T-helper 2 cell treated with Interferon-gamma antibody and Interleukin-4, amounts not matched to agents 5 μg/mL and 100 μg/mL, for 36 hours (primary cell): ENCODE results near the gene SLX9.

Experiments
- DNase-seq: peaks from one replicate; pipeline ENCODE4 v3.0.0; 2021; ENCODE audit warnings: low spot score
- H3K27ac Mint-ChIP-seq: one replicate; pipeline ENCODE4 v1.8.0; 2021; ENCODE audit warnings: mild to moderate bottlenecking, mixed read lengths
- H3K27me3 Mint-ChIP-seq: one replicate; pipeline ENCODE4 v1.8.0; 2021; ENCODE audit warnings: low read depth, mixed read lengths
- H3K36me3 Mint-ChIP-seq: one replicate; pipeline ENCODE4 v1.8.0; 2021; ENCODE audit warnings: low read depth, mixed read lengths
- H3K4me1 Mint-ChIP-seq: one replicate; pipeline ENCODE4 v1.8.0; 2021; ENCODE audit warnings: low read depth, mixed read lengths
- H3K4me3 Mint-ChIP-seq: one replicate; pipeline ENCODE4 v1.8.0; 2022; ENCODE audit warnings: mild to moderate bottlenecking, moderate library complexity, mixed read lengths
- H3K9me3 Mint-ChIP-seq: one replicate; pipeline ENCODE4 v1.8.0; 2021; ENCODE audit warnings: mixed read lengths

SLX9 gene

DNA sequence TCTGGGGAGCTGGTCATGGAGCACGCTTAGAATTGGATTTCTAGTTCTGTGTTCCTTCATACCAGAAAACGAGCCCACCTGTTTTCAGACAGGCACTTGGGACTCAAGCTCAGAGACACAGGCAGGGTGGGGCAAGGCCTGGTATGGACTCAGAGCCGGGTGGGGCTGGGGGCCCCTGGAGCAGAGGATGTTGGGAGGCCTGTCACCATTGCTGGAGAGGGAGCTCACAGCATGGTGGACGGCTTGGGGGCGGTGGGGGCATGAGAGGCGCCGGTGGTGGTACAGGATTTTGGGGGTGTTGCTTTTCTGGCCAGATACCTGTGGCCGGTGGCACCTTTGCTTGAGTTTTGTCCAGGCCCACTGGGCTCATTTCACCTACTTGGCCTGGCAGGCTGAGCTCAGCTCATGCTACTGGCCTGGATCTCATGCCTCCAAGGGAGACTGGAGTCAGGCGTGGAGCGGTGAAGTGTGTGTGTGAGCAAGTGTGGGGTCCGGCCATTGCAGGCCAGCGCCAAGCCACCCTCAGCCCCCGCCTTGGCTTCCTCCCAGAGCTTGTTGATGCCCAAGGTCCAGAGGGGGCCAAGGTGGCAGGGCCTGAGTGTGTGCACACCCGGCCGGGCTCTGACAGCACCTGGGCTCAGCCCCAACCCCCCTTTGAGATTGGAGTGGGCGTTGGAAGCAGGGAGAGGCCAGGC, 8.7 kb downstream of the SLX9 start:
- Mint-ChIP-seq H3K27me3 (no peaks in the 10 kb centered on the region), H3K9me3 (no peaks in the 10 kb centered on the region), H3K4me3 (no peak overlapping the region), H3K27ac (no peak overlapping the region), H3K36me3 (peaks cover 19% of the 10 kb centered on the region), H3K4me1 (no peaks in the 10 kb centered on the region)
- DNase-seq, result no peak

- Mint-ChIP-seq H3K9me3 (no peaks in the 10 kb centered on the region), H3K4me1 (no peaks in the 10 kb centered on the region), H3K27ac (no peak overlapping the region), H3K36me3 (peaks cover 17% of the 10 kb centered on the region), H3K27me3 (no peaks in the 10 kb centered on the region), H3K4me3 (no peak overlapping the region)
- DNase-seq, result no peak
Measured at GRCh38 chr21:44949161-44949778, 9.4 kb downstream of the SLX9 start.

DNA sequence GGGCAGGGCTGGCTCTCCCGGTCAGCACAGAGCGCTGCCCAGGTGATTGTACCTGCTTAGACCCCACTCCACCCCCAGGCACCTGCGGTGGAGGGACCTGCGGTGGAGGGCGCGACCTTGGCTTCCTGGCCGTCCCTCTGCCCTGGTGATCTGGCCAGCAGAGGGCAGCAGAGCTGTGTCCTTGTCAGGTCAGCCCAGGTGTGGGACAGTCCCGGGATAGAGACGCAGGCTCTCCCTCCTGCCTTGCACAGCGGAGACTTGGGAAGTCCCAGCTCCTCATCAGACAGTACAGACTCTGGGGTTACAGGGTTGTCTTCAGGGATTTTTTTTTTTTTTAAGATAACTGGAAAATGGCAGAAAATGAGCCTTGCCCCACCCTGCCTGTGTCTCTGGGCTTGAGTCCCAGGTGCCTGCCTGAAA, 10.0 kb downstream of the SLX9 start:
- Mint-ChIP-seq H3K36me3 (peaks cover 13% of the 10 kb centered on the region), H3K27me3 (no peaks in the 10 kb centered on the region), H3K9me3 (no peaks in the 10 kb centered on the region), H3K4me1 (no peaks in the 10 kb centered on the region), H3K27ac (no peak overlapping the region), H3K4me3 (no peak overlapping the region)
- DNase-seq, result peak; percentile 67

DNA sequence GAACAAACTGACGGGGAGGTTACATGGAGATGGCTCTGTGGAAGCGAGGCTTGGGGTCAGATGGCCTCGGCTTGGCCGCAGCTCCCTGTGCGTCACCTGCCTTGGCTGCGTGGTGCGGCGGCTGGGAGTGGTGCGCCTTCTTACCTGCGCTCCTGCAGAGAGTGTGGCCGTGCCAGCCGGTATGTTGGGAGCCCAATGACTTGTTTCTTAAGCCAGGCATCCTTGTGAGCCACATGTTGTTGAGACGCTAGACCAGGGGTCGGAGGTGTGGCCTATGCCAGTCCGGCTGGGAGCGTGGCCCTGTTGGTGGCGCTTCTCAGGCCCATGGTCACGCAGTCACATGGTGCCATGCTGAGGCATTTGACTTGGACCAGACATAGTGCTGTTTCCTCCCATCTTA, 10.5 kb downstream of the SLX9 start:
- H3K4me3 Mint-ChIP-seq, result no peak overlapping the region
- no peaks in the 10 kb centered on the region for H3K27me3 Mint-ChIP-seq
- H3K4me1 Mint-ChIP-seq, result no peaks in the 10 kb centered on the region
- no peak overlapping the region for H3K27ac Mint-ChIP-seq
- H3K9me3 Mint-ChIP-seq, result no peaks in the 10 kb centered on the region
- peaks cover 10% of the 10 kb centered on the region for H3K36me3 Mint-ChIP-seq
- DNase-seq, result no peak

GRCh38 chr21:44951186-44951915, 11.5 kb downstream of the SLX9 start:
- Mint-ChIP-seq H3K9me3 (no peaks in the 10 kb centered on the region), H3K4me1 (no peaks in the 10 kb centered on the region), H3K36me3 (peaks cover 4% of the 10 kb centered on the region), H3K27me3 (no peaks in the 10 kb centered on the region), H3K27ac (no peak overlapping the region), H3K4me3 (no peak overlapping the region)
- DNase-seq, result no peak

DNA sequence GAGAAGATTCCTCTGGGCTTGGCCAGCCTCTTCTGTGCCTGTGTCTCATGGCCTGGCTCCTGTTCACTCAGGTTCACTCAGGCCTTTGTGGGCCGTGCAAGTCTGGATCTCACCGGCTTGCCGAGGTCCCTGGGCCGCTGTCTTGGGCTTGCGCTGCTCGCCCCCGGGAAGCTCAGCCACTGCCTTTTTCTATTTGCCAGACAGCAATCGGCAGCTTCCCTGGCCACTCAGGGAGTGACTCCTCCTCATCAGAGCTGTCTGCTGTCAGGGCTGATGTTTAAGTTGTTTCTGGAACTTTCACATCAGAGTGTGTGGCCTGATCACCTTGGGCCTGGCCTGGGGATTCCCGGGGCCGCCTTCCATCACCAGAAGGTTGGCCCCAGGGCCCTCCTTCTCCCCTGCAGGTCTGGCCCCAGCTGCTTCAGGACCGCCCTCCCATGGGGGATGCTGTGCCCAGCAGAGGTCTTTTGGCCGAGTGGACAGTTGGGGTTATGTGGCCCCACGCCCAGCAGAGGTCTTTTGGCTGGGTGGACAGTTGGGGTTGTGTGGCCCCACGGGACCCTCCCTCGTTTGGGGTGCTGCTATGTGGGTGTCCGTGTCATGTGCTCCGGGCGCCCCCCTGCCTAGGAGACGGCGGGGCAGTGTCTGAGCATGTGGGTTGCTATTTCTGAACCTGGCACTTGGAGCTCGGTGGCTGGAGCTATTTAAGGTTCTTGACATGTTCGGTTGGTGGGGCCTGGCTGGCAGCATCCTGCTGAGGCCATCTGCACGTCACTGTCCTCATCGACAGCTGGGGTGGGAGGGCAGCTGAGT, 12.5 kb downstream of the SLX9 start:
- peaks cover 5% of the 10 kb centered on the region for H3K36me3 Mint-ChIP-seq
- H3K9me3 Mint-ChIP-seq, result no peaks in the 10 kb centered on the region
- H3K27me3 Mint-ChIP-seq, result no peaks in the 10 kb centered on the region
- H3K4me1 Mint-ChIP-seq, result no peaks in the 10 kb centered on the region
- H3K4me3 Mint-ChIP-seq, result no peak overlapping the region
- DNase-seq, result no peak
- no peak overlapping the region for H3K27ac Mint-ChIP-seq

GRCh38 chr21:44952929-44953627, 13.2 kb downstream of the SLX9 start:
- Mint-ChIP-seq H3K4me3 (no peak overlapping the region), H3K27me3 (no peaks in the 10 kb centered on the region), H3K9me3 (no peaks in the 10 kb centered on the region), H3K36me3 (peaks cover 7% of the 10 kb centered on the region), H3K27ac (no peak overlapping the region), H3K4me1 (no peaks in the 10 kb centered on the region)
- DNase-seq, result no peak

- Mint-ChIP-seq H3K9me3 (no peaks in the 10 kb centered on the region), H3K4me3 (no peak overlapping the region), H3K36me3 (peaks cover 7% of the 10 kb centered on the region), H3K4me1 (no peaks in the 10 kb centered on the region), H3K27me3 (no peaks in the 10 kb centered on the region), H3K27ac (no peak overlapping the region)
- no peak for DNase-seq
Measured at GRCh38 chr21:44953628-44954021, 13.8 kb downstream of the SLX9 start.

DNA sequence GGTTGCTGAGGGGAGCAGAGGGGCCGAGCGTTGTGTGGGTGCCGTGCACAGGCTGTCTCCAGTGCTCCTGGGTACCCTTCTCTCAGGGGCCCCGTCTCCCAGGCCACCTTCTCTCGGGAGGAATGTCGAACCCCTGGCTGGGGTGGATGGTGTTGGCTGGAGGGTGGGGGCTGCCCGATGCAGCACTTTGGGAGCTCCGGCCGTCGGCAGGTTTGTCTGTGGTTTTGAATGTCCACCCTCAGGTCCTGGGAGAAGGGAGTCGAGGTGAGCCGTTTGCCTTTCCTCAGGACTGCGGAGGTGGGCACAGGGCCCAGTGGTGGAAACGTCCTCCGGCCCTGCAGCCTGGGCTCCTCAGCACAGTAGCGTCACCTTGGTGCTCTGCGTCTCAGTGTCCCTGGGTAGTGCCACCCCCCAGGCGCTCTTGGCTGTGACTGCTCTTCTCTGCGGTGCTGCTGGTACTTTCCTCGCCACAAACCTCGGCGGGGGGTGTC, 14.5 kb downstream of the SLX9 start:
- Mint-ChIP-seq H3K9me3 (no peaks in the 10 kb centered on the region), H3K27me3 (no peaks in the 10 kb centered on the region), H3K36me3 (peaks cover 7% of the 10 kb centered on the region), H3K4me3 (no peak overlapping the region), H3K4me1 (no peaks in the 10 kb centered on the region), H3K27ac (no peak overlapping the region)
- DNase-seq, result no peak

- Mint-ChIP-seq H3K36me3 (peaks cover 5% of the 10 kb centered on the region), H3K27me3 (no peaks in the 10 kb centered on the region), H3K4me3 (no peak overlapping the region), H3K27ac (no peak overlapping the region), H3K9me3 (no peaks in the 10 kb centered on the region), H3K4me1 (no peaks in the 10 kb centered on the region)
- no peak for DNase-seq
Measured at GRCh38 chr21:44955141-44955797, 15.4 kb downstream of the SLX9 start.

DNA sequence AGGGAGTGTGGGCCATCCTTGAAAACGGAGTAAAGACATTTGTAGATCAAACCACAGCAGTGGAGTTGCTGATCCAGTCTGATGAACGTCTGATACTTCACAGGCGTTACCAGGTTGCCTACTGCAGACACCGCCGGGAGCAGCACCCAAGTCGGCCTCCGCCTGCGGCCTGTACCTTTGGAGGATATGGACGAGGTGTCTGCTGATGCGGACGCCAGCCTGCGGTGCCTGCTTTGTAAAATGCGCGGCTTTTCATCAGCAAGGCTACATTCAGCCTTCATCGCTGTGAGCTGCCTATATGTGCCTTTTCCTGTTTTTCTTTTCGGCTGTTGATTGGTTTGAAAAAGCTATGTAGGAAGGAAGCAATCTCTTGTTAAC, 16.0 kb downstream of the SLX9 start:
- no peak overlapping the region for H3K4me3 Mint-ChIP-seq
- H3K36me3 Mint-ChIP-seq, result peaks cover 10% of the 10 kb centered on the region
- no peaks in the 10 kb centered on the region for H3K27me3 Mint-ChIP-seq
- no peak for DNase-seq
- no peaks in the 10 kb centered on the region for H3K4me1 Mint-ChIP-seq
- no peaks in the 10 kb centered on the region for H3K9me3 Mint-ChIP-seq
- no peak overlapping the region for H3K27ac Mint-ChIP-seq

DNA sequence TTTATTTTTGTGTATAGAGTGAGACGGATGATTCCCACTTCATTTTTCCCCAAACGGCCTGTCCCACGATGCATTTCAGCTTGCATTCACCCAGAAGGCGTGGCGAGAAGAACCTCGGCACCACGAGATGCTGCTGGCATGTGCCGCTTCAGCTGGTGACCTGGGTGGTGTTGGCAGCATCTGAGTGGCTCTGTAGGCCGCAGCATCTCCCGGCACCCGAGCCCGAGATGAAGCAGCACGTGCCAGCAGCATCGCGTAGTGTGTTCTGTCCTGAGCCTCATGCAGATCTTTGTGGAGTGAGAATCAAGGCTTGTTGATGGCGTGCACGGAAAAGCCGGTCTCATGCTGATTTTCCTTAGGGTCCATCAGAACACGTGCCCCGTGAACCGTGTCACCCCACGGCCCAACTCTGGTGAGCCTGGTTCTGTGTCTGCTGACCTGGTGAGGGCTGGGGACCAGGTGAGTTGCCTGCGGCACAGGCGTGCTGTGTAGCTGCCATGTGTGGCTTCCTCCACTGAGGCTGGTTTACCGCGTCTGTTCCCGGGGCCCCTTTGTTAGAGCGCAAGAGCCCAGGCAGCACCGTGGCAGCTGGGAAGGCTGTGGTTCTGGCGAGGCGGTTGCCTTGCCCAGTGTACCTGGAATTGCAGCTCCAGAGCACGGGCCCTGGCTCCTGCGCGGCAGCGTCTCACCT, 16.7 kb downstream of the SLX9 start:
- Mint-ChIP-seq H3K27ac (no peak overlapping the region), H3K36me3 (peaks cover 12% of the 10 kb centered on the region), H3K4me3 (no peak overlapping the region), H3K27me3 (no peaks in the 10 kb centered on the region), H3K9me3 (no peaks in the 10 kb centered on the region), H3K4me1 (no peaks in the 10 kb centered on the region)
- no peak for DNase-seq
